Glomerular visceral epithelial cell (primary cell): ENCODE measurements around the gene KRTAP3-3.
A peak's percentile ranks its signal among the peaks of the same experiment; 100 is the strongest.
"Not testable (repeated sequence)": the region's sequence is repeated elsewhere in the genome, so short reads cannot be mapped to it uniquely, and the experiment has no call there.

Experiments used
- DNase-seq: peaks from one replicate; pipeline ENCODE4 v3.0.0-alpha.2; 2016; ENCODE audit errors: extremely low spot score

The KRTAP3-3 gene

DNA sequence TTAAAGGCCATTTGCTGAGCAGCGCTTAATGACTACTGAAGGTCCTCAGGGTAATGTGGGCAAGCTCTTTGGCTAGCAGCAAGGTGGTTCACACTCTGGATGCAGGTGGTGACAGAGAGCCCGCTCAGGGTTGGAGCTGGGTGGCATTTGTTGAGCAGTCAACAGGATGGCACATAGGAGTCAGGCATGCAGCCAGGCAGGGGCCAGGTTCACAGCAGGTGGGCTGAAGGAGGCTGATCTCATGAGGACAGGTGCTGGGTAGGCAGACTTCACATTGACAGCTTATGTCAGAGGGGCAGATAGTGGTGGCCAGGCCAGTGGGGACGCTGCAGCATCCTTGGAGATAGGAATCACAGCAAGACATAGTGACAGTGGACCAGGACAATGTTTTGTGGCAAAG, 10.4 kb upstream of the KRTAP3-3 start:
- DNase-seq: no peak

DNA sequence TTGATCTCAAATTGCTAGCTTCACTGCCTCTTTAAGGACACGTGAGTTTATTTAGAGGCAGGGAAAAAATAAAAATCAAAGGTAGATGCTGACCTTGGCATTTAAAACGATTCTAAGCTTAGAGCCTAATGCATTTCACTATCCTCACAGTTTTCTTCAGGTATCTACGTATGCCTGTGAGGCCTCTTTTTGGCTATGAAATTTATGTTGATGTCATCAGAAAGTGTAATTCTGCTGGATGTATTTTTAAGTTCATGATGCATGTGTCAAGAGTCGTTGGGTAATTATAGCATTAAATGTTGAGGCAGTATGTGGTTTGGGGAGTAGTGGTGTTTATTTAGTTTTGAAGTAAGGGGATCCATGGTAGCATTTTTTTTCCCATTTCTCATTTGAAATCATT, 10.0 kb upstream of the KRTAP3-3 start:
- DNase-seq: no peak

DNA sequence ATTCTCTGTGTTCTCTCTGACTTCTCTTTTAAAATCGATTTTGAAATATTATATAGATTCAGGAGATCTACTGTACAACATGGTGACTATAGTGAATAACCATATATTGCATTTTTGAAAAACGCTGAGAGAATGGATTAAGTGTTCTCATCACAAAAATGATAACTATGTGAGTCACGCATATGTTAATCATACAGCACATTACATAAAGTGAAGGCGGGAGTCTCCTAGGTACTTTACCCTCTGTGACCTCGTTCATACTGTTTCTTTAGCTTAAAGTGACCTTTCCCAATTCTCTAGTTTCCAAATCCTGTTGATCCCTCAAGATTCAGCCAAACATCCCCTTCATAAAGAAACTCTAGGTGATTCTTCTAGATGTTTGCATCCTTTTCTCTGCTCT, 8.8 kb upstream of the KRTAP3-3 start:
- peak; percentile 26 for DNase-seq

DNA sequence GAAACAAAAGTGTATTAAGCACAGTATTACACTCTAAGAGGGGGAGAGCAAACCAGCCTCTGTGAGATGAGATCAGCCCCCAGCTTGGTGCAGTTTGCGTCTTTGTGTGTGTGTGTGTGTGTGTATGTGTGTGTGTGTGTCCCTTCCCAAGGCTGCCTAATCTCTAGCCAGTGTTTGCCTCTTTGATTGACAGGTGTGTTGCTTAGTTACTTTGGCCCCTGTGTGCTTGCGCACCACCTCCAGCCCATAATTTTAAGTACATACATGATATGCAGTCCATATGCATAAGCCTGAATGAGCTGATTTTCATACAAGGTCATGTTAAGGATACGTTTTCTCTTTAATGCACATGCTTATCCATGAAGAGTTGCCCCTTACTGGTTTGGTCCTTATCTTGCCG, 7.8 kb upstream of the KRTAP3-3 start:
- no peak for DNase-seq

DNA sequence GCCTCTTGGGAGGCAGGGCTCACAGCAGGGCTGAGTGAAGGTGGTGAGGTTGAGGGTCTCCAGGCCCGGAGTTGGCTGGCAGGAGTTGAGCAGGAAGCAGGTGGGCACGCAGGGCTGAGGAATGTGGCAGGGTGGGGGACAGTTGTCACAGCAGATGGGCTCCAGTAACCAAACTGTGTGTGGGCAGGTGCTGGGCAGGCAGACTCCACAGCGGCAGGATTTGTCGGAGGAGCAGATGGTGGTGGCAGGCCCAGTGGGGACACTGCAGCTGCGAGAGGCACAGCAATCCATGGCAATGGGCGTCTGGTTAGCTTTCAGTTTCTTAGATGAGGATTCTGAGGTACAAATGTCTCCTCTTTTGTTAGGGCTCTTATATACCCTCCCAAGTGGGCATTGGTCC, 5.6 kb upstream of the KRTAP3-3 start, which contains the start of gene KRTAP3-2:
Gene KRTAP3-2 (minus strand): TSS at position 344 of the 400 bp plus-strand sequence. CDS start 53 bp downstream, at position 291.
- not testable (repeated sequence) for DNase-seq

DNA sequence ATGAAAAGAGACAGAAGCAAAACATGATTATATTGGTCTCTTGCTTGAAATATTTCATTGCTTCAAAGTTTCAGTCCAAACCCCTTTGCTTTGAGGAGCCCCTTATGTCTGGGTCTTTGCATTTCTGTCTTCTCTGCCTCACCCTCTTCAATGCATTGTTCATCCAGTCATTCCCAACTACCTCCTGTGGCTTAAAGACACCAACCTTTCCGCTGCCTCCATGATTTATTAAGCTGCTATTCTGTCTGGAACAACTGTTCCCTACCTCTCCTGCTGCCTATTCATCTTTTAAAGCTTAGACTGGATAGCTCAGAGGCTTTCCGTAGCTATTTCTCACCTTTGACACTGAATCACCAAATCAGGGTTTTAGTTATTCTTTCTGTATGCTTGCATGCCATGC, 3.4 kb upstream of the KRTAP3-3 start:
- no peak for DNase-seq

DNA sequence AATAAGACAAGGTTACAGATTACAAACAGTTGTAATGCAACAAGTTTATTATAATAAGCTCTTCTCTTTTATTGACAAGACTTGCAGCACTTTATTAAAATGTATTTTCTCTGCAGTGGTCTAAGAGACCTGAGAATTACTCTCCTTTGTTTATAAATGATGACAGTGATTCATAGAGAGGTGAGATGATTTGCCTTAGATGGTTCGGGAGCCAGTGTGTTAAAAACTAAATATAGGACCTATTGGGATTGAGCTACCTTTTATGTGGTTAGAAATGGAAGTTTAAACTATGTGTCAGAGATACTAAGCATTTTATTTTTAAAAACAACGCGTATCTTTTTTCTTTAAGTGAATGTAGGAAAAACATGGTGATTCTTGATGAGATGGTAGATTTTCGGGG, 2.9 kb upstream of the KRTAP3-3 start:
- no peak for DNase-seq

DNA sequence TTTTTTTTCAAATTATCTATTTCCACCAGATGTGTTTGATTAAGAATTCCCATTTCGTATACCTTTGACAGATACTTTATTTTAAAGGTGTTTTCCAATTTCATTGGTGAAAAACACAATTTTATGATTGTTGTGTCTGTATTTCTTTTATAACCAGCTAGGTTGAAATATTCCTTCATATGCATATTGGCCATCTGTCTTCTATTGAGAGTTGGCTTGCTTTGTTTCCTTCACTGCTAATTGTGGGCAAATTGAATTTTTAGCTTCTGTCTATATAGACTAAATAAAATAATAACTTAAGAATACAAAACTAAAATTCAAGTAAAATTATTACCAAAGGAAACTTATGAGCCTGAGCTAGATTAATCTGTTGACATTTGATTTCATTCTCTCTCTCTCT, 1.2 kb upstream of the KRTAP3-3 start:
- no peak for DNase-seq

DNA sequence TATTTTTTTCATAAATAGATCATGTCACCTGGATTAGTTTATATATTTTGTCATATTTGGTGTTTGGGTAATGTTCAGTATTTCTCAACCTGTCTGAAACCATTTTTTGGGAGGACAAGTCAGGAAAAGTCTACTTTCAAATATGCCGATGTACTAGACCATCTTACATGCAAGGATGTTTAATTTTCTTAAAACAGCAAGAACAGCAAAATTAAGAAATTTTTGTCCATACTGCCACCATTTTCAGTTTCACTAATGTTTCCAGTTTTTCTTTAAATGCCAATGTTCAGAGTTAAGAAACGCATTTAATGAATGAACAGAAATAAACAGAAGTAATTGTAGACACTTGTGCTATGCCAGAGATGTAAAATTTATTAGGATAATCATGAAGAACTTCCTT, 880 bp downstream of the KRTAP3-3 start:
- DNase-seq: no peak

DNA sequence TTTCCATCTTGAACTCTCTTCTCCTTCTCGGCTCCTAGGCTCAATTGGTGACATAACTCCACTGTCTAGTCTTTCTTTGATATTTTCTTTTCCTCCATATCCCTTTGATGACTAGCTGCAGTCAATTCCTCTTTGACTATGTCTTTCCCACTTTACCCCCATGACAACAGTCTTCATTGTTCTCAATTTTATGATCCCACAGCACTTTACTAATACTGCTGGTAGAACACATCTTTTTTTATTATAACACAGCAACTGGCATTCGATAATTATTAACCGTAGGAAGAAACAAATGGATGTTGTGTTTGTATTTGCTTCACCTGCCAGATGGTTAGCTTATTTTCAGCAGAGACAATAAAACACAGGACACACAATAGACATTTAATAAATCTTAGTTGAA, 1.3 kb downstream of the KRTAP3-3 start:
- no peak for DNase-seq

DNA sequence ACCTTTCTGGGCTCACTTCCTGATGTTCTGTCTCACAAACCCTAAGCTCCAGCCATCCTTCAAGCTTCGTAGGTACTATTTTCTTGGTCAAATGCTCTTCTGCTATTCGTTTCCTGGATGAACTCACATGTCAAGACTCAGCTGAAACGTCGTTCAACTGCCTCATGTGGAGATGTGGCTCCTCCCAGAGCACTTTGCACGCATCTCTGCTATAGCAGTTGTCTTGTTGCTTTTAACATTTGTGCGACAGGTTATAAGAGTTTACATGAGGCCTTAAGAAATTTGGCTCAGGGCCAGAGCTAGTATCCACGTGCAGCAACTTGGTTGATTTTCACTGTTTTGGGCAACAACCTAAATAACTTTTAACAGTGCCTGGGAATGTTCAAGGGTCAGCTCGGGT, 7.0 kb downstream of the KRTAP3-3 start:
- no peak for DNase-seq

DNA sequence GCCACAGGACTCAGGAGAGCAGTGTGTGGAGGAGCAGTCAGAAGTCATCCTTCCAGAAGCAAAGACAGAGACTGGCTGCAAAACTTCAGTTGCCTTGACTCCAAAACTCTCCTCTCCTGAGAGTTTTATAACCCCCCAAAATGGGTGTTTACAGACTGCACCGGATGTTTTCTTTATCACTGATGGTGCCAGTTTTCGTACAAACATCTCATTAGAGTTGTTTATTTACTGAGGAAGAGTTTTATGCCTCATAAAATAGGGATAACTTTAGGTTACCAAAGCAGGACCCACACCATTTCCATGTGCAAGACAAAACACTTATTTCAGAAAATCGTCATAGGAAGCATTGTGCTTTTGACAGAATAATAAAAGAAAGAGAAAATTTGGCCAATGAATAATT, 9.7 kb downstream of the KRTAP3-3 start, which contains the start of gene KRT40:
Gene KRT40 (minus strand): TSS at position 101 of the 400 bp plus-strand sequence. CDS start 53 bp downstream, at position 48.
- DNase-seq: no peak

DNA sequence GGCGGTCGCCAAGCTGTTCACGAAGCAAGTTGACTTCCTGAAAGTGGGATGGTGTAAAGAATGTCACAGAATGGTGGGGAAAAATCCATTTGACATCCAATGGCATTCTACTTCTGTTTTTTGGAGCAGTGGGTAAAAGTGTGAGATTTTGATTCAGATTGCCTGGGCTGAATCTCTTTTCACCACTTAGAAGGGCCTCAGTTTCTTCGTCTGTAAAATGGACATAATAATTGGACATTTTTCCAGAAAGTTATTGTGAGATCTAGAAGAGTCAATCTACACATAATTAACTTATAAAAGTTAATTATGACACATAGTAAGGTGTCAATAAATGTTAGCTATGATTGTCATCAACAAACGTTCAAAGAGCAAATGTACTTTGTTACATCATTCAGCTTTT, 12.8 kb downstream of the KRTAP3-3 start:
- no peak for DNase-seq

DNA sequence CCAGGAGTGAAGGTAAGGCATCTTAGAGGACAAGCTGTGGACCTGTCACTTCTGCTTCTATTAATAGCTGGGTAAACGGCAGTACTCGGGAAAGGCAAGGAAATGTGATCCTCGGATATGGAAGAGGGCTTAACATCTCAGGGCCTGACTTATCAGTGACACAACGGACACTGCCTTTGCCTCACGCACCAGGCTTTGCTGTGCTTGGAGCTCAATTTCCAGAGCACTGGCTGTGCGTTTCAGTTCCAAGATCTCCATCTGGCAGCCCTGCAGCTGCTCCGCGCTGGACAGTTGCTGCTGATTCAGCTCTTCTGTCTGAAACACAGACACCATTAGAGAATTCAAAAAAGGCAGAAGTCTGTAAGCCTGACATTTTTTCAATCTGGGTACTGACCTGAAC, 13.4 kb downstream of the KRTAP3-3 start:
- no peak for DNase-seq

DNA sequence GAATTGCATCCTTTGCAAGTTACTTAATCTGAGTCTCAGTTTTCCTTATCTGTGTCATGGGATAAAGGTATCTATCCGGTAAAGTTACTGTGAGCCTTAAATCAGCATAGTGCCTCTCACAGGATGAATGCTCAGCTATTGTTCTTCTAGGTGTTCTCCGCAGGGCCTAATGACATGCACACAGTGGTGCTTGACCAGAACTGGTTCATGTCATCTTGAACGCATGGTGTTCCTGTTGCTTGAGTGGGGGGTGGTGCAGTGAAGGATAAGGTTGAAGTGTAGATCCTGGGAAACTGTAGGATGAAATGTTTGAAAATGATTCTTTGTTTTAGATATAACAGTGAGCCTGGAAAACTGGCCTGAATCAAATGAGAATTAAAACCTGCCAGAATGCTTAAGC, 13.8 kb downstream of the KRTAP3-3 start:
- no peak for DNase-seq

DNA sequence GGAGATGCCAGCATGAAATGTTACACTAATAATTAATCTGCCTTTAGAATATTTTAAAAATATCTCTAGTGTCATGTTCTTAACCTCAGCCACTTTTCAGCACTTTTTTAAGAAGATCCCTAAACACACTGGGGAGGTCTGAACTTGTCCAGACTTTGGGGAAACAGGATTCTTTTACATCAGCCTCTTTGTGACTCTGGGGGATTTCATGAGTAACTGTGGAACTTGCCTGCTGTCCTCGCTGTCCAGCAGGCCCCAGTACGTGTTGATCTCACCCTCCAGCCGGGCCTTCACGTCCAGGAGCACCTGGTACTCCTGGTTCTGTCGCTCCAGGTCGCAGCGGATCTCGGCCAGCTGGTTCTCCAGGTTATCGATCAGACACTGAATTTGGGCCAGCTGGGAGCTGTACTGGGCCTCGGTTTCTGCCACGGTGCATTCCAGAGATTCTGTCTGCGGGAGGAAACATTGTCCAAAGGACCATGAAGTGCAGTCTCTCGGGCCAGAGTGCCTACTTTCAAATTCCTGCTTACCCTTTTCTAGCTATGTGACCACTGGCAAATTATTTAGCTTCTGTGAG, 15.3 kb downstream of the KRTAP3-3 start:
- DNase-seq: no peak

DNA sequence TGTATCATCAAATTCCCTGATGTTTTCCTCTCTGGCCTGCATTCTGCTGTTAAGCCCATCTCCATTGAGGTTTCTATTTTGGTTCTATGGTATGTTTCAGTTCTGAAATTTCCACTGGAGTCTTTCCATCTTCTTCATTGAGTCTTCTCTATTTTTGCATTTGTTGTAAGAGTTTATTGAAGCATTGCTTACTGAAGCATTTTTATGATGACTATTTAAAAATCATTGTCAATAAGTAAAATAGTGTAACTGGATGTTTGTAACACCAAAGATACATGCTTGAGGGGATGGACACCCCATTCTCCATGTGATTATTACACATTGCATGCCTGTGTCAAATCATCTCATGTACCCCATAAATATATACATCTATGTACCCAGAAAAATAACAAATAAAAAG, 18.4 kb downstream of the KRTAP3-3 start:
- DNase-seq: no peak

DNA sequence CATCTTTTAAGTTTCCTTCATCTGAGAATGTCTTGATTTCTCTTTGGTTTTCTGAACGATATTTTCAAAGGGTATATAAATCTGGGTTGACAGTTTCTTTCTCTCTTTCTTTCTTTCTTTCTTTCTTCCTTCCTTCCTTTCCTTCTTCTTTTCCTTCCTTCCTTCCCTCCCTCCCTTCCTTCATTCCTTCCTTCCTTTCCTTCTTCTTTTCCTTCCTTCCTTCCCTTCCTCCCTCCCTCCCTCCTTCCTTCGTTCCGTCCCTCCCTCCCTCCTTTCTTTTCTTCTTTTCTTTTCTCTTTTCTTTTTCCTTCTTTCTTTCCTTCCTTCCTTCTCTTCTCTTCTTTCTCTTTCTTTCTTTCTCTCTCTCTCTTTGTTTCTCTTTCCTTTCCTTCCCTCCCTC, 19.6 kb downstream of the KRTAP3-3 start:
- DNase-seq: no peak

DNA sequence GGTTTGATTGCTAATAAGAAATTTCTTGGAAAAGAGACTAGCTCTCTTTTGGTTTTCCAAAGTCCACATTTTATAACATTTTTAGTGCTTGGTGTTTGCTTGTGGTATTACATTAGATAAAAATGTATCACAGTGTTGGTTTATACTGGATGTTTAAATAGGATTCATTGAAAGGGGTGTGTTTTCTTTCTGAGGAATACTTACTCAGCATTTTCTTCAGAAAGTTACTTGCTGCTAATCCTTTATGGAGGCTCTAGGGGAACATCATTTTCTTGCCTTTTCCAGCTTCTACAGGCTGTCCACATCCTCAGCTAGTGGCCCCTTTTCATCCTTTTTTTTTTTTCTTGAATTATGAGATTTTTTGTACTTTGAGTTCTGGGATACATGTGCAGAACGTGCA, 26.4 kb downstream of the KRTAP3-3 start:
- no peak for DNase-seq

DNA sequence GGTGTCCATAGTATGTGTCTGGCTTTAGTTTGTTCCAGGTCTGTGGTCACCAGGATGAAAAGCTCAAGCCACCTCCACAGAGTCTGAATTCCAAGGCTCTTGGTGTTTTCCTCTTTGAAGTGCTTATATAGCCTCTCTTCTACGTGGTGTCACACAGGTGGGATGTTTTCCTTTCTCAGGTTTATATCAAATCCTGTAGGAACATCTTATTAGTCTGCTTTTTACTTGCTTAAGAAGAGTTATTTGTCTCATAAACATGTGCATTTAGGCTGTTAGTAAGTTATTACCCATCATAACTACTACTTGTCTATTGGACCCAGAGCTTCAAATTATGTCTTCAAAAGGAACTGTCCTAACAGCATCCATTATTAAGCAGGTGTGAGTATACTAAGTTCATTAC, 27.1 kb downstream of the KRTAP3-3 start, which contains the start of gene KRT39:
Gene KRT39 (minus strand): TSS at position 101 of the 400 bp plus-strand sequence. CDS start 92 bp downstream, at position 9.
- DNase-seq: no peak

DNA sequence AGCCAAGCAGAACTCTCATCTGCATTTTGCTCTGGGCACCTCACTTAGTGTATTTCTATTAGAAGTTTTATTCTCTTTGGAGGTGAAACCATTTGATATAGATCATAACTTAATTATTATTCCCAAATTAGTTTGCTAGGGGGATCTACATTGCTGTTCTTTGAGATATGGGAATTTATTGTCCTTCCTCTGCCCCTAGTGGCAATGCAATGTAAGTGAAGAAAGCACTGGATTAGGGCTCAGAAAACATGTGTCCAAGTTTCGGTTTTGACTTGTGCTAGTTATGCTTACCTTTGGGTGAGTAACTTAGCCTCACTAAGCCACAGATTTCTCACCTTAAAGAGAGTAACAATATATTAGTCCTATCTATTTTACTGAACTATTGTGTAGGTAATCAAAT, 30.1 kb downstream of the KRTAP3-3 start:
- DNase-seq: no peak

DNA sequence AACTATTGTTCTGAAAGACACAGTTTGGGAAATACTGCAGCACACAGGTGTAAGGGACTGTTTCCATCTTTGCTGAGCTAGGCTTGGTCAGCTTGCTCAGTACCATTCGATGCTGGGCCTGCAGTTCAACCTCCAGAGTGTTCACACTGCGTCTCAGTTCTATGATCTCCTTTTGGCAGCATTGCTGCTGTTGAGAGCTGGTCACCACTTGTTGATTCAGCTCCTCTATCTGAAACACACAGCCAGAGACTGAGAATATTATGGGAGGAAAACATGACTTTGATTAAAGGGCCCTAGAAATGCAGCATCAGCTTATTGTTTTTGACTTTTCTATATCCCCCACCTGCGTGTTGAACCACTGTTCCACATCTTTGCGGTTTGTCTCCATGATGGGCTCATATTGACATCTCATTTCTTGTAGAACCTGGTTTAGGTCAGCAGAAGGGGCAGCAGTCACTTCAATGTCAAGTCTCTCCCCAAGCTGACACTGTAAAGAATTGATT, 31.9 kb downstream of the KRTAP3-3 start:
- no peak for DNase-seq

DNA sequence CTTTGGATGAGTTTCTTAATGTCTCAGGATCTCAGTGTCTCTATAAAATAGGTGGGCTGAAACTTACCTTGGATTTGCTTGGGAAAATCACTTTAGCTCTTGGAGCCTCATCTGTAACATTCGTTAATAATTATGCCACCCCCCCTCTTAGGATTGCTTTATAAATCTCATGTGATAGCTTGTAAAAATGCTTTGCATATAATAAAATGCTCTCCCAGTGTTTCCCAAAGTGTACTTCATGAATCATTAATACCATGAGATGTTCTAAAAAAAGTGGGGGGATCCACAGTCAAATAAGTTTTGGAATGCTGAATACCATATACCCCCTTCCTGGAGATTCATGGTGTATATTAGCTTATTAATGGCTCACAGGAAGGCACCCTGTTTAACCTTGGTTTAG, 32.4 kb downstream of the KRTAP3-3 start:
- no peak for DNase-seq

DNA sequence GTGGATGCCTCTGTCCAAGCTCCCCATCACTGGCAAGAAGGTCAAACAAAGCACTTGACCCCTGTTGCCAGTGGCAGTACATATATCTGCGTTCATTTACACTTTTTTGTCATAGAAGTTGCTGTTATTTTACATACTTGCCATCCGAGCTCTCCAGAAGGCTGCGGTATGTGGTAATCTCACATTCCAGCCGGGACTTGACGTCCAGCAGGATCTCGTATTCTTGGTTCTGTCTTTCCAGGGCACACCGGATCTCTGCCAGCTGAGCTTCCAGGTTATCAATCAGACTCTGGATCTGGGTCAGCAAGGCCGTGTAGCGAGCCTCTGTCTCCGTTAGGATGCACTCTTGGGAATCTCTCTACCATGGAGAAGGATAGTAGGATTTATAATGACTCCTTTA, 33.8 kb downstream of the KRTAP3-3 start:
- DNase-seq: no peak
